ENCODE measurements around the gene FAM3B. TPM values are rescaled to one million over a fixed set of nuclear protein-coding genes. Genes with fewer than 3 reads are reported as not detected.

The FAM3B gene
- polyA plus RNA-seq, 3 donors, result 0.15 TPM; not detected in 2

- DNase-seq, result no peak
- Mint-ChIP-seq H3K27ac (peak overlapping the region in 2 of 7 donors; percentile 65 to 66), H3K9me3 (peaks cover 10 to 23% (median 19%) of the 10 kb centered on the region in 7 donors), H3K36me3 (peaks cover 90 to 96% of the 10 kb centered on the region in 2 donors), H3K4me3 (no peak overlapping the region), H3K4me1 (no peaks in the 10 kb centered on the region), H3K27me3 (ENCODE audit: low read depth in 3 of 3) (no peaks in the 10 kb centered on the region)
- Histone ChIP-seq H3K4me2 (replicated peaks; ENCODE audit: extremely low read depth, low read length, poor library complexity, severe bottlenecking) (no peak overlapping the region), H3K36me3 (replicated peaks in 1 of 2; ENCODE audit: control insufficient read depth in 1 of 2, insufficient read depth in 2 of 2, low read length in 2 of 2) (peaks cover 80 to 100% of the 10 kb centered on the region in 2 donors), H3K4me1 (ENCODE audit: control insufficient read depth in 1 of 2, insufficient read depth in 2 of 2, low read length in 2 of 2) (no peaks in the 10 kb centered on the region), H3K27me3 (ENCODE audit: control insufficient read depth in 2 of 2, insufficient read depth in 2 of 2, low read length in 2 of 2) (no peaks in the 10 kb centered on the region), H2AFZ (ENCODE audit: insufficient read depth, low read depth, low read length, poor library complexity, severe bottlenecking) (no peak overlapping the region), H3K27ac (ENCODE audit: low read depth in 1 of 2, low read length in 2 of 2) (no peak overlapping the region), H3K79me2 (ENCODE audit: insufficient read depth, low read length) (peaks cover 8% of the 10 kb centered on the region), H4K20me1 (ENCODE audit: insufficient read depth, low read length) (peaks cover 81% of the 10 kb centered on the region), H3K4me3 (replicated peaks in 1 of 3; ENCODE audit: low read depth in 2 of 3, low read length in 3 of 3) (no peak overlapping the region), H3K9ac (ENCODE audit: insufficient read depth, low read length, poor library complexity, severe bottlenecking) (no peak overlapping the region), H3K9me3 (replicated peaks in 1 of 2; ENCODE audit: control insufficient read depth in 1 of 2, insufficient read depth in 1 of 2, low read length in 2 of 2) (peaks cover 17 to 20% of the 10 kb centered on the region in 2 donors)
- 95% methylated on average over 11 of the region's 16 CpGs for WGBS (ENCODE audit: insufficient coverage)
- TF ChIP-seq CTCF (IDR thresholded peaks at IDR 0.05), result no peak
- intact Hi-C loops (cut with micrococcal nuclease), result no loop called here
Measured at GRCh38 chr21:41377715-41378114, 61.1 kb downstream of the FAM3B start.

GRCh38 chr21:41378849-41379248, 62.2 kb downstream of the FAM3B start:
- Histone ChIP-seq H2AFZ (ENCODE audit: insufficient read depth, low read depth, low read length, poor library complexity, severe bottlenecking) (no peak overlapping the region), H3K27ac (ENCODE audit: low read depth in 1 of 2, low read length in 2 of 2) (no peak overlapping the region), H3K4me1 (ENCODE audit: control insufficient read depth in 1 of 2, insufficient read depth in 2 of 2, low read length in 2 of 2) (no peaks in the 10 kb centered on the region), H3K79me2 (ENCODE audit: insufficient read depth, low read length) (peaks cover 1% of the 10 kb centered on the region), H3K9me3 (replicated peaks in 1 of 2; ENCODE audit: control insufficient read depth in 1 of 2, insufficient read depth in 1 of 2, low read length in 2 of 2) (peaks cover 17 to 21% of the 10 kb centered on the region in 2 donors), H3K36me3 (replicated peaks in 1 of 2; ENCODE audit: control insufficient read depth in 1 of 2, insufficient read depth in 2 of 2, low read length in 2 of 2) (peaks cover 88 to 100% of the 10 kb centered on the region in 2 donors), H3K4me3 (replicated peaks in 1 of 3; ENCODE audit: low read depth in 2 of 3, low read length in 3 of 3) (no peak overlapping the region), H3K27me3 (ENCODE audit: control insufficient read depth in 2 of 2, insufficient read depth in 2 of 2, low read length in 2 of 2) (no peaks in the 10 kb centered on the region), H4K20me1 (ENCODE audit: insufficient read depth, low read length) (peaks cover 78% of the 10 kb centered on the region), H3K4me2 (replicated peaks; ENCODE audit: extremely low read depth, low read length, poor library complexity, severe bottlenecking) (no peak overlapping the region), H3K9ac (ENCODE audit: insufficient read depth, low read length, poor library complexity, severe bottlenecking) (no peak overlapping the region)
- Mint-ChIP-seq H3K27ac (no peak overlapping the region), H3K27me3 (ENCODE audit: low read depth in 3 of 3) (no peaks in the 10 kb centered on the region), H3K36me3 (peaks cover 91 to 96% of the 10 kb centered on the region in 2 donors), H3K4me3 (no peak overlapping the region), H3K4me1 (no peaks in the 10 kb centered on the region), H3K9me3 (peaks cover 10 to 23% (median 19%) of the 10 kb centered on the region in 7 donors)
- 90% methylated on average over 5 of the region's 8 CpGs for WGBS (ENCODE audit: insufficient coverage)
- no peak for TF ChIP-seq CTCF (IDR thresholded peaks at IDR 0.05)
- intact Hi-C loops (cut with micrococcal nuclease), result no loop called here
- no peak for DNase-seq

All from CD14-positive monocyte (primary cell).